COR-L47 (cell line): ENCODE results near the gene NLRP12.
"Not testable (repeated sequence)": the region's sequence is repeated elsewhere in the genome, so short reads cannot be mapped to it uniquely, and the experiment has no call there.

Experiments
- DNase-seq: peaks from one replicate; lab custom pipeline; 2025; lab: John Stamatoyannopoulos, UW

The NLRP12 gene

DNA sequence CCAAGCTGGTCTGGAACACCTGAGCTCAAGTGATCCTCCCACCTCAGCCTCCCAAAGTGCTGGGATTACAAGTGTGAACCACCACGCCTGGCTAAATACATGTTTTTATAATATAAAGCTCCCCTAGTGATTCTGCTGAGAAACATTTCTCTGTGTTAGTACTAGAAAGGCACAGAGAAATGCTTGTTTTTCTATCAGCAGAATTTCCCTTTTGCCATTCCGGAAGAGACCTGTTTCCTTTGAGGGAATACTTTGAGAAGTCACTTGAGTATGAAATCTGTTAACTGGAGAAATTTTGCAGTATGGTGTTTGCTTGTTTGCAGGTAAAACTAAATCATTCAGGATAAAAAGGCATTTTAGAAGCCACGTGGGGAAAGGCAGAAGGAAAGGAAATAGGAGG is 4.4 kb upstream of the NLRP12 start:
- DNase-seq = no peak

GRCh38 chr19:53826876-53827275 is 2.8 kb upstream of the NLRP12 start:
- DNase-seq = no peak

DNA sequence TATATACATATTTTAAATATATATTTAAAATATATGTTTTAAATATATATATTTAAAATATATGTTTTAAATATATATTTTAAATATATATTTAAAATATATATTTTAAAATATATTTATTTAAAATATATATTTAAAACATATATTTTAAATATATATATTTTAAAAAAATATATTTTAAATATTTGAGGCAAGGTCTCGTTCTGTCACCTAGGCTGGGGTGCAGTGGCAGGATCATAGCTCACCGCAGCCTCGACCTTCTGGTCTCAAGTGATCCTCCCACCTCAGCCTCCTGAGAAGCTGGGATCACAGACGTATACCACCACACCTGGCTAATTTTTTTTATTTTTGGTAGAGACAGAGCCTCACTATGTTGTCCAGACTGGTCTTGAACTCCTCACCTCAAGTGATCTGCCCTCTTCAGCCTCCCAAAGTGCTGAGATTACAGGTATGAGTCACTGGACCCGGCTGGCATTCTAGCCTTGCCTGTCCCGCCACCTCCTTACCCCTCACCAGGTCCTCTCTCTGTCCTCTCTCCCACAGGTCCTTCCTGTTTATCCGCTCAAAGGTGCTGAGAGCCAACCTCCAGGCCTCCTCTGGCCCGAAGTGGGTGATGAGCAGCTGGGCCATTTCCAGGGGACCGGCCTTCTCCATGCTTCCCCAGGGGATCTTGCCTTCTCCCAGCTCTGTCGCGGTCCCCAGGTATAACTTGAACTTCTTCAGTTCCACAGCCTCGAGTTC is 564 bp downstream of the NLRP12 start:
- no peak for DNase-seq

DNA sequence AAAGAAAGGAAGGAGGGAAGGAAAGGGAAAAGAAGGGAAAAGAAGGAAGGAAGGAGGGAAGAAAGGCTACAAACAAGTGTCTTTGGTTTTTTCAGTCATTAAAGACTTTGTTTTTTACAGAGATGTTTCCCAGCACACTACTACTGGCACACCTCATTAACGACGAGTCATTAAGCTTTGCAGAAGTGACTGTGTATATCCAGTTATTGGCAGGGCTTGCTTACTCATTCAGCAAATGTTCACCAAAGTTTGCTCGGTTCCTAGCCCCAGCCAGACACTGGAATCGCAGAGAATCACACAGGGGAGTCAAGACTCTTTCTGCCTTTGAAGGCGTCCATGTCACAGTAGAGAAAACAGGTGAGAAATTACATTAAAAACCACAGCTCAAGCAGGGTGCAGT is 4.3 kb downstream of the NLRP12 start:
- no peak for DNase-seq

- no peak for DNase-seq
Measured at GRCh38 chr19:53818756-53819155, 5.4 kb downstream of the NLRP12 start.

DNA sequence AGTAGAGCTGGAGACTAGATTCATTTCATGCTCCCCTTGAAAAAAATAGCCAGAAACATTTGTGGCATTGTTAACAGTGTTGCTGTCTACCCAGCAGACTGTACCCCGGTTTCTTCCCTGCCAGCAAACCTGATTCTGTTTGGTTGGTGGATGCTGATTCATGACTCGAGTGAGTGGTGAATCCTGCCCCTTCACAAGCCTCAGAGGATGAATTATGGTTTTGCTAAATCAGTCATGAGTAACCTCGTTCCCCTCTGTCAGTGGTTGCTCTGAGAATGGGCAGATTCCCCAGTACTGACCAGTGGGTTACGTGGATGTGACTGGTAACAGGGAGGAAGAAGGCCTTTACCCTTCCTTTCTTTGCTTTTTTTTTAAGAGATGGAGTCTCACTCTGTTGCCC is 10.1 kb downstream of the NLRP12 start:
- DNase-seq = no peak

DNA sequence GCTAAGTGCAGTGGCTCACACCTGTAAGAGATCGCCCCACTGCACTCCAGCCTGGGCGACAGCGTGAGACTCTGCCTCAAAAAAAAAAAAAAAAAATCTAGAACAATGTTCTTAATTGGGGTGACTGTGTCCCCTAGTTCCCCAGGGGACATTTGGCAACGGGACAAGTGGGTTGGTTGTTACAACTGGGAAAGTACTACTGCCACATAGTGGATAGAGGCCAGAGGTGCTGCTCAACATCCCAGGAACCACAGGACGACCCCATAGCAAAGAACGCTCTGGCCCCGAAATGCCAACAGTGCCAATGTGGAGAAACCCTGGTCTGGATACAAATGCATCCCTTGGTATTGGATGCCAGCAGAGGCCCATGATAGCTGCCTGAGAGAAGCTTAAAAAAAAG is 11.8 kb downstream of the NLRP12 start:
- DNase-seq = no peak

GRCh38 chr19:53810891-53811290 is 13.2 kb downstream of the NLRP12 start:
- DNase-seq = no peak

- DNase-seq = no peak
Measured at GRCh38 chr19:53810187-53810546, 13.9 kb downstream of the NLRP12 start.

- DNase-seq = no peak
Measured at GRCh38 chr19:53809518-53810186, 14.5 kb downstream of the NLRP12 start.

DNA sequence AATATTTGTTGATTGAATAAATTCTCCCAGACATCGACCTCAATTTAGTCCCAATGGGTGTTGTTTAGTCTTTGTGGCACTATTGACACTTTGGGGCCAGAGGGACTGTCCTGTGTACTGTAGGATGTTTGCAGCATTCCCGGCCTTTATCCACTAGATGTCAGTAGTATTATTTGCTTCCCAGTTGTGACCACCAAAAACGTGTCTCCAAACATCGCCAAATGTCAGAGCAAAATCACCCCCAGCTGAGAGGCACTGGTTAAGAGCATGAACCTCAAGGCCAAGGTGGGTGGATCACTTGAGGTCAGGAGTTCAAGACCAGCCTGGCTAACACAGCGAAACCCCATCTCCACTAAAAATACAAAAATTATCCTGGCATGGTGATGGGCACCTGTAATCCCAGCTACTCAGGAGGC is 15.4 kb downstream of the NLRP12 start:
- no peak for DNase-seq

DNA sequence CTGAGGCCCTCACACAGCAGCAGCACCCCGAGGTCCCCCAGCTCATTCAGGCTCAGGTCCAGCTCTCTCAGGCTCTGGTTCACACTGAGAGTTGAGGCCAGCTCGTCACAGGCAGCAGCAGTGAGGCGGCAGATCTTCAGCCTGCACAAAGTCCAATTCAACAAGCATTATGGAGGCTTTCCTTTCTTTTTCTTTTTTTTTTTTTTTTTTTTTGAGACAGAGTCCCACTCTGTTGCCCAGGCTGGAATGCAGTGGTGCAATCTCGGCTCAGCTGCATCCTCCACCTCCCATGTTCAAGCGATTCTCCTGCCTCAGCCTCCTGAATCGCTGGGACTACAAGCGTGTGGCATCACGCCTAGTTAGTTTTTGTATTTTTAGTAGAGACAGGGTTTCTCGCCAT is 22.9 kb downstream of the NLRP12 start:
- no peak for DNase-seq

- no peak for DNase-seq
Measured at GRCh38 chr19:53795019-53795418, 29.1 kb downstream of the NLRP12 start.

GRCh38 chr19:53792721-53793433 is 31.2 kb downstream of the NLRP12 start:
- peak; percentile 54 for DNase-seq

DNA sequence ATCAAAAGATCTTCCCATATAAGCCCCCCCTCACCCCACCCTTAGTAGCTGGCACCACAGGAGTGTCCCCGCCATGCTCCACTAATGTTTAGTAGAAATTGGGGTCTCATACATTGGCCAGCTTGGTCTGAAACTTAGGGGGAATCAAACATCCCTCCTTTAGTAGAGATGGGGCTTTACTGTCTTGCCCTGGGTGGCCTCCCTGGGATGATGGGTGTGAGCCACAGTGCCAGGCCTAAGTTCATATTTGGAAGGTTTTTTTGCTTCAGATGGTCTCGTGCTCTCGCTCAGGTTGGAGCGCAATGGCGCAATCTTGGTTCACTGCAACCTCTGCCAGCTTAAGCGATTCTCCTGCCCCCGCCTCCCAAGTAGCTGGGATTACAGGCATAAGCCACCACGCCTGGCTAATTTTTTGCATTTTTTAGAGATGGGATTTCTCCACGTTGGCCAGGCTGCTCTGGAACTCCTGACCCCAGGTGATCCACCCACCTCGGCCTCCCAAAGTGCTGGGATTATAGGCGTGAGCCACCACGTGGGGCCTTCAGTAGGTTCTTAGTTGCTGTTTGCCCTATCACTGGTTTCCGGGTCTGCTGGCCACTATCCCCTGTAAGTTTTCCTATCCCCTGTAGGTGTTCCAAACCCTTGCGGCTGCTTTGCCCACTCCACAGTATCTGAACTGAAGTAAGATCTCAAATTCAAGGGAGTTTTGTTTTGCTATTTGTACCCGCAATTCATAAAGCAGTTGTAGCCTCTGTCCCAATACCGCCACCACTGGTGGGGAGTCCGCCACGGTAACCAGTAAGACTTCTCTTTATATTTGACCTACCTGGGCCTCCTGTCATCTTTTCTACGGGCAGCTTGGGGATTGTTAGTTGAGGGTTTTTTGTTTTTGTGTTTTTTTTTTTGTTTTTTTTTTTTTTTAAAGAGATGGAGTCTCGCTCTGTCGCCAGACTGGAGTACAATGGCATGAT is 34.1 kb downstream of the NLRP12 start:
- no peak for DNase-seq

- DNase-seq = no peak
Measured at GRCh38 chr19:53787266-53787665, 36.8 kb downstream of the NLRP12 start.

DNA sequence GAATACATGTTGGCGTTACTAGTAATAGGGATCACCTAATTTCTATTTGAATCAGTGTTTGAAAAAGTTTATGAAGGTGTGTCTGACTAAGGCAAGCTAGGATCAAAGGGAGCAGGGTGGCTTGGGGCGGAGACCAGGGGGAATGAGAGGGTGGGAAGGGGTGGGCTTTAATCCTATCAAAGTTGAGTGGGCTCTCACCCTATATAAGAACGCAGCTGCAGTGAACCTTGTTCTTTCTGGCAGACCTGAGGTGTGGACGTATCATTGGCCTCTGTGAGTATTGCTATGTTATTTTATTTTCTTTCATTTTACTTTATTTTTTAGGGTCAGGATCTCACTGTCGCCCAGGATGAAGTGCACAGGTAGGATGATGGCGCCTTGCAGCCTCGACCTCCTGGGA is 37.4 kb downstream of the NLRP12 start:
- DNase-seq = no peak

DNA sequence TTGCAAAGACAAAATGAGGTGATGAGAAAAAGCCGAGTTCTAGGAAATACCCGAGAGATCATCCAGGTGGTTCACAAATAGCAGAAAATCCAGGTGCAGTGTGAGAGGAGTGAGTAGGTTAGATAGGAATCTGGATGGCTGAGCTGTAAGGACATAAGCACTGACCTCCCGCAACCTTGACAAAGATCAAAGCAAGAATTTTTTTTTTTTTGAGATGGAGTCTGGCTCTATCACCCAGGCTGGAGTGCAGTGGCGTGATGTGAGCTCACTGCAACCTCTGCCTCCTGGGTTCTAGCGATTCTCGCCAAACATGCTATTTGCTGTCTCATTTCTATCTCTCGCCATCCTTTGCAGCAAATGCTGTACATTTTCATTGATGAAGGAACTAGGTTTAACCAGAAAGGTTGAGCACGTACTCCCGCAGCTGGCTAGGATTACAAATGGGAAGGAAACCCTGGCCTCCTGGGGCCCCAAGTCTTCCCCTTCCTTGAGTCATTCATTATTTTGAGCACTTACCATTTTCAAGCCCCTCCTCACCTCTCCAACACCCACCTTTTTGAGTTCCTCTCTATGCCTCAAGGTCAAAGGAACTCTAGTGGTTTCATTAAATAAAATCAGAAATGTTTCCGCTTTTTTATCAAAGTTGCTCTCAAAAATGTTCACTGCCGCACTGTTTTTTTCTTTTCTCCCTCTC is 38.8 kb downstream of the NLRP12 start:
- DNase-seq = no peak

GRCh38 chr19:53782698-53783097 is 41.4 kb downstream of the NLRP12 start:
- DNase-seq = no peak

DNA sequence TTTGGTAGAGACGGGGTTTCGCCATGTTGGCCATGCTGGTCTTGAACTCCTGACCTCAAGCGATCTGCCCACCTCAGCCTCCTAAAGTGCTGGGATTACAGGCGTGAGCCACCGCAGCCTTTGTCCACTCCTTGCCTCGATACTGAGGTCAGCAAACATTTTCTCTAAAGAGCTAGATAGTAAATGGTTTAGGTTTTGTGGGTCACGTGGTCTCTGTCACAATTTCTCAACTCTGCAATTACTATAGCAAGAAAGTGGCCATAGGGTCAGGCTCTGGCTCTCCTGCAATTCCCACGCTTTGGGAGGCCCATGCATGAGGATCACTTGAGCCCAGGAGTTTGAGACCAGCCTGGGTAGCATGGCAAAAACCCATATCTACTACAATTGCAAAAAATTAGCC is 42.8 kb downstream of the NLRP12 start:
- DNase-seq = not testable (repeated sequence)

GRCh38 chr19:53780506-53780905 is 43.6 kb downstream of the NLRP12 start:
- no peak for DNase-seq
